ENCODE results near the gene USP7. TPM values are rescaled to one million over a fixed set of nuclear protein-coding genes. Genes with fewer than 3 reads are reported as not detected.

Gene USP7
- total and polyA plus RNA-seq, 2 donors from 2014 or later, result 26.7 to 92.0 TPM

- no peak for TF ChIP-seq CTCF (IDR thresholded peaks at IDR 0.05; ENCODE audit: borderline replicate concordance, extremely low read depth, insufficient read depth)
- Histone ChIP-seq H3K27ac (ENCODE audit: low read depth in 2 of 2, low read length in 2 of 2) (peak within 1 kb of the TSS; percentile 76 to 85), H3K4me1 (ENCODE audit: control insufficient read depth in 2 of 3, insufficient read depth in 2 of 3, low read depth in 1 of 3, low read length in 3 of 3) (peaks cover 0 to 30% (median 18%) of the 10 kb centered on the region in 3 donors), H3K9ac (ENCODE audit: low read length in 3 of 3) (peak within 1 kb of the TSS; percentile 18 to 76 (median 20)), H3K4me3 (ENCODE audit: low read length in 3 of 3) (peak within 1 kb of the TSS; percentile 66 to 86 (median 83)), H3K9me3 (ENCODE audit: control insufficient read depth in 2 of 3, insufficient read depth in 1 of 3, low read length in 3 of 3) (no peaks in the 10 kb centered on the region), H3K27me3 (ENCODE audit: control insufficient read depth, insufficient read depth, low read length) (no peaks in the 10 kb centered on the region), H3K36me3 (ENCODE audit: control insufficient read depth in 2 of 3, insufficient read depth in 3 of 3, low read length in 3 of 3) (no peaks in the 10 kb centered on the region)
- FAIRE-seq, result no peak
- intact Hi-C loops (cut with DNase I), result no loop called here
- DNase-seq, result peak; percentile 93 to 97 (median 96)
These were observed 95.1 kb downstream of the USP7 start, which contains the start of gene CARHSP1 for GRCh38 chr16:8868416-8869211. Gene CARHSP1 (minus strand): TSS chr16:8869006. CDS start chr16:8859328, 9,678 bp downstream.

- intact Hi-C loops (cut with DNase I), result no loop called here
- DNase-seq (peak in 1 of 5 donors; percentile 24), FAIRE-seq (no peak)
- Histone ChIP-seq H3K27ac (ENCODE audit: low read depth in 2 of 2, low read length in 2 of 2) (peak overlapping the region; percentile 38 to 77), H3K4me3 (ENCODE audit: low read length in 3 of 3) (peak overlapping the region; percentile 66 to 86 (median 83)), H3K4me1 (ENCODE audit: control insufficient read depth in 2 of 3, insufficient read depth in 2 of 3, low read depth in 1 of 3, low read length in 3 of 3) (peaks cover 0 to 35% (median 23%) of the 10 kb centered on the region in 3 donors), H3K27me3 (ENCODE audit: control insufficient read depth, insufficient read depth, low read length) (no peaks in the 10 kb centered on the region), H3K36me3 (ENCODE audit: control insufficient read depth in 2 of 3, insufficient read depth in 3 of 3, low read length in 3 of 3) (no peaks in the 10 kb centered on the region), H3K9me3 (ENCODE audit: control insufficient read depth in 2 of 3, insufficient read depth in 1 of 3, low read length in 3 of 3) (no peaks in the 10 kb centered on the region), H3K9ac (ENCODE audit: low read length in 3 of 3) (peak overlapping the region; percentile 17 to 76 (median 18))
- no peak for TF ChIP-seq CTCF (IDR thresholded peaks at IDR 0.05; ENCODE audit: borderline replicate concordance, extremely low read depth, insufficient read depth)
These were observed 95.7 kb downstream of the USP7 start for GRCh38 chr16:8867932-8868415.

- Histone ChIP-seq H3K4me3 (ENCODE audit: low read length in 3 of 3) (peak overlapping the region; percentile 66 to 86 (median 83)), H3K9ac (ENCODE audit: low read length in 3 of 3) (peak overlapping the region; percentile 17 to 76 (median 18)), H3K4me1 (ENCODE audit: control insufficient read depth in 2 of 3, insufficient read depth in 2 of 3, low read depth in 1 of 3, low read length in 3 of 3) (peaks cover 0 to 41% (median 29%) of the 10 kb centered on the region in 3 donors), H3K9me3 (ENCODE audit: control insufficient read depth in 2 of 3, insufficient read depth in 1 of 3, low read length in 3 of 3) (no peaks in the 10 kb centered on the region), H3K36me3 (ENCODE audit: control insufficient read depth in 2 of 3, insufficient read depth in 3 of 3, low read length in 3 of 3) (no peaks in the 10 kb centered on the region), H3K27me3 (ENCODE audit: control insufficient read depth, insufficient read depth, low read length) (no peaks in the 10 kb centered on the region), H3K27ac (ENCODE audit: low read depth in 2 of 2, low read length in 2 of 2) (peak overlapping the region; percentile 38 to 77)
- DNase-seq, result peak in 3 of 5 donors; percentile 48 to 76 (median 58)
- intact Hi-C loops (cut with DNase I), result no loop called here
- FAIRE-seq, result no peak
- TF ChIP-seq CTCF (IDR thresholded peaks at IDR 0.05; ENCODE audit: borderline replicate concordance, extremely low read depth, insufficient read depth), result no peak
These were observed 96.3 kb downstream of the USP7 start for GRCh38 chr16:8867216-8867931.
